ENCODE measurements around the gene CCM2L. TPM values are rescaled to one million over a fixed set of nuclear protein-coding genes. Genes with fewer than 3 reads are reported as not detected.

The CCM2L gene
- polyA plus RNA-seq, 2 of the 4 experiments (the other 2 are of a cell fraction), result 0.05 to 0.18 TPM

- H3K27ac ChIP-seq, result no peak overlapping the region
- no peak overlapping the region for H3K4me2 ChIP-seq
- 42% methylated on average over 3 of the region's 3 CpGs for WGBS (ENCODE audit: missing lambda C conversion rate)
- ChIA-PET POLR2A (no interaction called here), CTCF (interaction anchor here (1.3 to 10.4 kb wide), 5 partner anchors 6 to 208 kb away, joined by 3 to 193 read pairs (median 69); partner anchors contain the start of gene MYLK2)
- ATAC-seq, result no peak
- no peak for DNase-seq (ENCODE audit: low read depth in 1 of 2, low spot score in 1 of 2)
- H3K9me3 ChIP-seq, result no peaks in the 10 kb centered on the region
- no peak for FAIRE-seq
- H3K4me1 ChIP-seq, result no peaks in the 10 kb centered on the region; the same call in 2 of the 3 replicates
- TF ChIP-seq CBX2 (IDR thresholded peaks at IDR 0.05; ENCODE audit: borderline replicate concordance, low read depth) (no peak), HDAC2 (IDR thresholded peaks at IDR 0.05) (no peak), CEBPB (IDR thresholded peaks at IDR 0.05) (no peak), HEYL (CRISPR knock-in tag; IDR thresholded peaks at IDR 0.05) (no peak), POLR2A (IDR thresholded peaks at IDR 0.05; ENCODE audit: low read length) (no peak), EHF (CRISPR knock-in tag; IDR thresholded peaks at IDR 0.05) (no peak), MAZ (IDR thresholded peaks at IDR 0.05; ENCODE audit: borderline replicate concordance, low read depth, low read length) (no peak), NFE2L2 (conservative IDR thresholded peaks at IDR 0.05; ENCODE audit: low read length) (no peak), CHD2 (IDR thresholded peaks at IDR 0.05; ENCODE audit: low read length, partially characterized antibody) (no peak)
- H3K4me3 ChIP-seq, result no peak overlapping the region
Observed at GRCh38 chr20:32027643-32028042, 17.4 kb downstream of the CCM2L start.

- no peak overlapping the region for H3K4me3 ChIP-seq
- CTCF ChIA-PET, result interaction anchor here (1.2 to 10.4 kb wide), 12 partner anchors 8 to 212 kb away, joined by 3 to 193 read pairs (median 24); partner anchors contain the start of genes MYLK2 and PDRG1
- DNase-seq (ENCODE audit: low read depth in 1 of 2, low spot score in 1 of 2), result no peak
- TF ChIP-seq NR3C1 (IDR thresholded peaks at IDR 0.05) (no peak), EP300 (IDR thresholded peaks at IDR 0.05) (no peak), FOSL2 (IDR thresholded peaks at IDR 0.05) (no peak), FOSL2 (CRISPR knock-in tag; IDR thresholded peaks at IDR 0.05) (no peak), BHLHE40 (IDR thresholded peaks at IDR 0.05; ENCODE audit: low read depth, low read length) (no peak), RCOR1 (IDR thresholded peaks at IDR 0.05; ENCODE audit: low read depth, low read length) (no peak), RFX5 (IDR thresholded peaks at IDR 0.05) (no peak), ZC3H11A (IDR thresholded peaks at IDR 0.05) (no peak)
- H3K4me1 ChIP-seq, result no peaks in the 10 kb centered on the region; the same call in 2 of the 3 replicates
- H3K4me2 ChIP-seq, result no peak overlapping the region
- ATAC-seq, result peak; percentile 14 to 28; a peak in 3 of 6 replicates
- 54% methylated on average over 9 of the region's 12 CpGs for WGBS (ENCODE audit: missing lambda C conversion rate)
- H3K27ac ChIP-seq, result no peak overlapping the region
- POLR2A ChIA-PET, result no interaction called here
- H3K9me3 ChIP-seq, result no peaks in the 10 kb centered on the region
- FAIRE-seq, result no peak
Observed at GRCh38 chr20:32028647-32029372, 18.6 kb downstream of the CCM2L start.

DNA sequence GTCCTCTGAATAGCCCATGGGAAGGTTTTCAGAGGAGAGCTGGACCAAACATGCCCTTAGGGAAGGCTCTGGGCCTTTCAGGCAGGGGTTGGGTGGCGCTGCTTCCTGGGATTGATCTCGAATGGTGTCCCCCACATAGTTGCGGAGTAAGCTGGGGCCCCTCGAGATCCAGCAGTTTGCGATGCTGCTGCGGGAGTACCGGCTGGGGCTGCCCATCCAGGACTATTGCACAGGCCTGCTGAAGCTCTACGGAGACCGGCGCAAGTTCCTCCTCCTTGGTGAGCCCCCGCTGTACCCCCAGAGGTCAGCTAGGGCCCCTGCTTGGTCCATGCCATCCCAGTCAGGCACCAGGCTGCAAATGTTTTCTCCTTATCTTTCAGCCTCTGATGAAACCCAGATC, 19.3 kb downstream of the CCM2L start:
- DNase-seq (ENCODE audit: low read depth in 1 of 2, low spot score in 1 of 2) (no peak), ATAC-seq (no peak), FAIRE-seq (no peak)
- Histone ChIP-seq H3K9me3 (no peaks in the 10 kb centered on the region), H3K4me3 (no peak overlapping the region), H3K4me1 (no peaks in the 10 kb centered on the region; the same call in 2 of the 3 replicates), H3K4me2 (no peak overlapping the region), H3K27ac (no peak overlapping the region)
- POLR2A ChIA-PET, result interaction anchor here (0.6 kb wide), 1 partner anchor 172 kb away, joined by 3 read pairs; no protein-coding TSS in a partner anchor
- CTCF ChIA-PET, result interaction anchor here (0.7 to 10.4 kb wide), 18 partner anchors 8 to 213 kb away, joined by 3 to 193 read pairs (median 16); partner anchors contain the start of genes FOXS1 and PDRG1
- TF ChIP-seq RAD21 (conservative IDR thresholded peaks at IDR 0.05 in 1 of 2, IDR thresholded peaks at IDR 0.05 in 1 of 2), result no peak
- no peak for TF ChIP-seq RFX5 (IDR thresholded peaks at IDR 0.05)
- no peak for TF ChIP-seq HOXB13 (CRISPR knock-in tag; IDR thresholded peaks at IDR 0.05; ENCODE audit: low read depth)
- no peak for TF ChIP-seq FOSB (CRISPR knock-in tag; IDR thresholded peaks at IDR 0.05)
- TF ChIP-seq, protein P1, sequence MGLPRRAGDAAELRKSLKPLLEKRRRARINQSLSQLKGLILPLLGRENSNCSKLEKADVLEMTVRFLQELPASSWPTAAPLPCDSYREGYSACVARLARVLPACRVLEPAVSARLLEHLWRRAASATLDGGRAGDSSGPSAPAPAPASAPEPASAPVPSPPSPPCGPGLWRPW (IDR thresholded peaks at IDR 0.05), result no peak
- TF ChIP-seq, protein P2, sequence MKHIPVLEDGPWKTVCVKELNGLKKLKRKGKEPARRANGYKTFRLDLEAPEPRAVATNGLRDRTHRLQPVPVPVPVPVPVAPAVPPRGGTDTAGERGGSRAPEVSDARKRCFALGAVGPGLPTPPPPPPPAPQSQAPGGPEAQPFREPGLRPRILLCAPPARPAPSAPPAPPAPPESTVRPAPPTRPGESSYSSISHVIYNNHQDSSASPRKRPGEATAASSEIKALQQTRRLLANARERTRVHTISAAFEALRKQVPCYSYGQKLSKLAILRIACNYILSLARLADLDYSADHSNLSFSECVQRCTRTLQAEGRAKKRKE (CRISPR knock-in tag; IDR thresholded peaks at IDR 0.05; ENCODE audit: low read depth), result no peak
- no peak for TF ChIP-seq JUNB (IDR thresholded peaks at IDR 0.05)
- TF ChIP-seq NR3C1 (IDR thresholded peaks at IDR 0.05), result no peak
- TF ChIP-seq FOSL2 (IDR thresholded peaks at IDR 0.05), result no peak
- TF ChIP-seq FOSL2 (CRISPR knock-in tag; IDR thresholded peaks at IDR 0.05), result no peak
- no peak for TF ChIP-seq SREBF2 (IDR thresholded peaks at IDR 0.05)
- no peak for TF ChIP-seq NPAS2 (CRISPR knock-in tag; IDR thresholded peaks at IDR 0.05; ENCODE audit: borderline replicate concordance)
- 74% methylated on average over 8 of the region's 11 CpGs for WGBS (ENCODE audit: missing lambda C conversion rate)
